Sigmoid colon (tissue), 7 donors: Measurements from ENCODE around the gene TSC22D1. TPM values are rescaled to one million over a fixed set of nuclear protein-coding genes. Genes with fewer than 3 reads are reported as not detected.

Experiments
- DNase-seq: peaks from one replicate; pipeline ENCODE4 v3.0.0-alpha.2; 2019
- H3K27ac ChIP-seq, 4 donors: fragments of 200-600 bp; sonication (generic); one replicate each; pipeline ENCODE4 v1.5.1; 2016 to 2019; ENCODE audit warnings: mild to moderate bottlenecking in 1 of 4
- H3K27me3 ChIP-seq, 3 donors: fragments of 200-600 bp; sonication (generic); one replicate each; pipeline ENCODE4 v1.5.1; 2019; ENCODE audit warnings: mild to moderate bottlenecking in 1 of 3
- H3K36me3 ChIP-seq, 4 donors: fragments of 200-600 bp; sonication (generic); one replicate each; pipeline ENCODE4 v1.5.1; 2016 to 2019
- H3K4me1 ChIP-seq, 4 donors: fragments of 200-600 bp; sonication (generic); one replicate each; pipeline ENCODE4 v1.5.1; 2017 to 2019
- H3K4me3 ChIP-seq, 4 donors: fragments of 200-600 bp; sonication (generic); one replicate each; pipeline ENCODE4 v1.5.1; 2017 to 2019; ENCODE audit warnings: mild to moderate bottlenecking in 2 of 4, moderate library complexity in 1 of 4
- H3K9me3 ChIP-seq, 4 donors: fragments of 200-600 bp in 3 of 4; sonication (generic) in 3 of 4; one replicate each; pipeline versions ENCODE4 v1.5.1 to v1.6.1; 2013 to 2019
- EP300 ChIP-seq, 4 donors: sonication (generic); formaldehyde crosslinking; IDR thresholded peaks; one replicate each; pipeline ENCODE4 v1.6.1; 2017; ENCODE audit warnings: antibody characterized with exemption in 4 of 4
- POLR2A ChIP-seq, 2 donors: fragments of 450-650 bp; IDR thresholded peaks; one replicate each; pipeline ENCODE4 v1.6.1; 2016; ENCODE audit warnings: antibody characterized with exemption in 2 of 2, mild to moderate bottlenecking in 2 of 2, moderate library complexity in 2 of 2
- POLR2AphosphoS5 ChIP-seq, 4 donors: sonication (generic); formaldehyde crosslinking; IDR thresholded peaks; one replicate each; pipeline ENCODE4 v1.6.1; 2017; ENCODE audit warnings: antibody characterized with exemption in 4 of 4
- WGBS, 2 donors: extraction: QIAGEN DNeasy Blood & Tissue Kit; methylation state at CpG; one replicate each; pipeline ENCODE4 v1.1.7; 2013; 5-methylcytosine and 5-hydroxymethylcytosine counted together
- intact Hi-C: fragments of 100-400 bp; cut with DNase I; formaldehyde crosslinking; loops from one replicate; pipeline ENCODE4 v1.15.1; 2023
- polyA plus RNA-seq, 3 donors: library from polyadenylated mRNA; stranded (reverse); fragments of 200-250 nt; gene quantifications; one replicate each; pipeline ENCODE4 v1.2.3, GENCODE V29; 2013
- total RNA-seq, 4 donors: library from RNA; depleted of rRNA; stranded (reverse); fragments of >200 nt; gene quantifications; one replicate each; pipeline ENCODE4 v1.1.0, GENCODE V29; 2016
- TF ChIP-seq, protein P1 (sequence below), 4 experiments: fragments of 450-650 bp in 3 of 4; fragments of 200-600 bp in 1 of 4; IDR thresholded peaks; one replicate each; pipeline ENCODE4 v1.5.1; 2016 to 2019; ENCODE audit warnings: antibody characterized with exemption in 4 of 4, mild to moderate bottlenecking in 3 of 4, moderate library complexity in 2 of 4
- donor health status: healthy with polysubstance abuse.
- donor health status: Bipolar disorder and iron deficiency.
- donor health status: healthy.

The TSC22D1 gene
- total and polyA plus RNA-seq, 7 donors, result 121 to 225 (median 176) TPM

DNA sequence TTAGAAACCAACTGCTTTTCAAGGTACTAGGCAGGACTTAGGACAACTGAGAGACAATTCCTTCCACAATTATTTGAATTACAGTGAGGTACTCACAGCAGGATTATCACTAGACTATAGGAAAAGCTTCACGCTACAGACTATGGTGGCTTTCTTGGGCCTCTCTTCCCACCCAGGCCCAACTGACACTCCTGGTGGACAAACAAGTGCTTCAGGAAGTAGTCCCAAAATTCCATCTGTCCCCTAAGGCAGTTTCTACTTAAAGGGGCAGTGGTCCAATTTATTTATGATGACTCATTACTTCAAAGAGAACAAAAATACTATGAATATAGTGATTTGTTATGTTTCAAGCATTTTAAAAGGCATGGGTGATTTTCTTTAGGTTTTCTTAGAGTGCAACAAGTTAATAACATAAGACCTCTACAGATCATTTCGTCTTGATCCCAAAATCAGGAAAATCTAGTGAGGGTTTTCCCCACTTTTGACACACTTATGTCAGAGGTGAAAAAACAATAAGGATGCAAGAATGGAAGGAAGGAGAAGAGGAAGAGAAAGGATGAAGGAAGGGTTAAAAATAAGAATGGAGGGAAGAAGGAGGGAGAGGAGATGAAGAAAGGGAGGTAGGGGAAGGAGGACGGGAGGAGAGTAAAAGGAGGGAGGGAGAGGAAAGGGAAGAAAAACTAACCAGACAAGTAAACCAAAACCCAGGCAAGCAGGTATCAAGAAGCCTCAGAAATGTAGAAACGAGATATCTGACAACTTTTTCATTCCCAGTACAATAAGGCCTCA, 101.8 kb downstream of the TSC22D1 start:
- WGBS, 2 donors, result 72 to 78% methylated on average over 4 of the region's 4 CpGs
- peak overlapping the region in 1 of 4 donors; percentile 53 for H3K27ac ChIP-seq
- intact Hi-C loops, result no loop called here
- DNase-seq, result no peak
- H3K27me3 ChIP-seq, result no peaks in the 10 kb centered on the region
- no peak overlapping the region for H3K4me3 ChIP-seq
- no peaks in the 10 kb centered on the region for H3K36me3 ChIP-seq
- H3K4me1 ChIP-seq, result peaks cover 0 to 15% (median 0%) of the 10 kb centered on the region in 4 donors
- no peaks in the 10 kb centered on the region for H3K9me3 ChIP-seq
- TF ChIP-seq, protein P1, sequence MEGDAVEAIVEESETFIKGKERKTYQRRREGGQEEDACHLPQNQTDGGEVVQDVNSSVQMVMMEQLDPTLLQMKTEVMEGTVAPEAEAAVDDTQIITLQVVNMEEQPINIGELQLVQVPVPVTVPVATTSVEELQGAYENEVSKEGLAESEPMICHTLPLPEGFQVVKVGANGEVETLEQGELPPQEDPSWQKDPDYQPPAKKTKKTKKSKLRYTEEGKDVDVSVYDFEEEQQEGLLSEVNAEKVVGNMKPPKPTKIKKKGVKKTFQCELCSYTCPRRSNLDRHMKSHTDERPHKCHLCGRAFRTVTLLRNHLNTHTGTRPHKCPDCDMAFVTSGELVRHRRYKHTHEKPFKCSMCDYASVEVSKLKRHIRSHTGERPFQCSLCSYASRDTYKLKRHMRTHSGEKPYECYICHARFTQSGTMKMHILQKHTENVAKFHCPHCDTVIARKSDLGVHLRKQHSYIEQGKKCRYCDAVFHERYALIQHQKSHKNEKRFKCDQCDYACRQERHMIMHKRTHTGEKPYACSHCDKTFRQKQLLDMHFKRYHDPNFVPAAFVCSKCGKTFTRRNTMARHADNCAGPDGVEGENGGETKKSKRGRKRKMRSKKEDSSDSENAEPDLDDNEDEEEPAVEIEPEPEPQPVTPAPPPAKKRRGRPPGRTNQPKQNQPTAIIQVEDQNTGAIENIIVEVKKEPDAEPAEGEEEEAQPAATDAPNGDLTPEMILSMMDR (IDR thresholded peaks at IDR 0.05), result no peak
- TF ChIP-seq POLR2A (IDR thresholded peaks at IDR 0.05) (no peak), POLR2AphosphoS5 (IDR thresholded peaks at IDR 0.05) (no peak), EP300 (IDR thresholded peaks at IDR 0.05) (no peak)

DNA sequence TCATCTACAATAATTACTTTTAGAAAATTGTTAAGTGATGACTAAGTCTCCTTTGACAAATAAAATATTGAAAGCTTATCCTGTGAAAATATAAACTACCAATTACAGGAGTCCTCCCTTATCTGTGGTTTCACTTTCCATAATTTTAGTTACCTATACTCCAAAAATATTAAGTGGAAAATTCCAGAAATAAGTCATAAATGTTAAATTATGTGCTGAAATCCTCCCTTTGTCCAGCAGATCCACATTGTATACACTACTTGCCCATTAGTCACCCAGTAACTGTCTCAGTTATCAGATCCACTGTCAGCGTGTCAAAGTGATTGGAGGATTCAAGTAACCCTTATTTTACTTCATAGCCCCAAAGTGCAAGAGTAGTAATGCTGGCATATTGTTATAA, 104.4 kb downstream of the TSC22D1 start:
- intact Hi-C loops, result loop anchor here (2.0 kb wide), 1 partner anchor 567 kb away; no protein-coding TSS in a partner anchor
- WGBS, 2 donors, result 83% methylated on average over 1 of the region's 1 CpG

DNA sequence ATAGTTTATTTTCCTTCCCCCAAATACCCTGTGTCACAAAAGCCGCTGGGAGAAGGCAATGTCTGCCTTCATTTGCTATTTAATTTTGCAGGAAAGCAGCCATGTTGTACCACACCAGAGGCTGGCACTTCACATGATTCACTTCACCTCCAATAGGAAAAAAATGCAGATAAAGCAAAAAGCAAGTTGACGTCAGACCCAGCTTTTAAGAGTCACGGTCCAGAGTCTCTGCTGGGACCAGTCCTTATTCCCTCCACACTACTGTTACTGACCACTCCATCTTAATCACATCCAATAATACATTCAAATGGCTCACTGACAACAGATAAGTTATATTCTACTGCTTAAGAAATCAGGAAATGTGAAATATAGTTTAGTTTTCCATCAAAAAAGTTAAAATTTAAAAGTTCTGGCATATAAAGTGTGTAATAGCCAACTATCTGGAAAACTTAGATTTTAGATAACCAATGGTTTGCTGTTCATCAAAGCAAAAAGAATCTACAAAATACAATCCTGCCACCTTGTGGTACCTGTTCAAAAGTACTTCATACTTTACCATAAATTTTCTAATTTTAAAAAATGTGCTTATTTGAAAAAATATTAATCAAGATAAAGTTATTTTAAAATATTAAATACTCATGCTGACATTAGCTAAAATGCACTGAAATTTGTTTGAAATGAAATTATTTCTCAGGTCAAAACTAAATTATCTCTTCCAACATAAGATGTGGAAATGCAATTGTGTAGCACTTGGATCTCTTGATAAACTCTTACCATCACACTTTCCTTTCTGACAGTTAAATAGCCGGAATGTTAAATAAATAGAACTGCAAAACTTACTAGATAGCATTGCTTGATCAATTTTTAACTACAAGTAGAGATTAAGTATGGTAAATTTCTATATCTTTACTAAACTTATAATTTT, 105.2 kb downstream of the TSC22D1 start:
- H3K36me3 ChIP-seq, result no peaks in the 10 kb centered on the region
- TF ChIP-seq POLR2AphosphoS5 (IDR thresholded peaks at IDR 0.05) (no peak), POLR2A (IDR thresholded peaks at IDR 0.05) (no peak), EP300 (IDR thresholded peaks at IDR 0.05) (no peak)
- TF ChIP-seq, protein P1 (IDR thresholded peaks at IDR 0.05), result peak in 3 of 4 experiments; percentile 33 to 42 (median 37)
- no peaks in the 10 kb centered on the region for H3K9me3 ChIP-seq
- DNase-seq, result no peak
- intact Hi-C loops, result loop anchor here (2.0 kb wide), 1 partner anchor 566 kb away; no protein-coding TSS in a partner anchor
- no peak overlapping the region for H3K27ac ChIP-seq
- no peaks in the 10 kb centered on the region for H3K27me3 ChIP-seq
- 56 to 70% methylated on average over 4 of the region's 4 CpGs for WGBS, 2 donors
- H3K4me1 ChIP-seq, result peaks cover 0 to 15% (median 0%) of the 10 kb centered on the region in 4 donors
- H3K4me3 ChIP-seq, result no peak overlapping the region

More for the DNA sequence above, 104.4 kb downstream of the TSC22D1 start:
- Histone ChIP-seq H3K4me1 (peaks cover 0 to 15% (median 0%) of the 10 kb centered on the region in 4 donors), H3K4me3 (no peak overlapping the region), H3K9me3 (no peaks in the 10 kb centered on the region), H3K27me3 (no peaks in the 10 kb centered on the region), H3K36me3 (no peaks in the 10 kb centered on the region), H3K27ac (no peak overlapping the region)
- TF ChIP-seq POLR2A (IDR thresholded peaks at IDR 0.05) (no peak), POLR2AphosphoS5 (IDR thresholded peaks at IDR 0.05) (no peak), EP300 (IDR thresholded peaks at IDR 0.05) (no peak)
- TF ChIP-seq, protein P1 (IDR thresholded peaks at IDR 0.05), result no peak
- no peak for DNase-seq

DNA sequence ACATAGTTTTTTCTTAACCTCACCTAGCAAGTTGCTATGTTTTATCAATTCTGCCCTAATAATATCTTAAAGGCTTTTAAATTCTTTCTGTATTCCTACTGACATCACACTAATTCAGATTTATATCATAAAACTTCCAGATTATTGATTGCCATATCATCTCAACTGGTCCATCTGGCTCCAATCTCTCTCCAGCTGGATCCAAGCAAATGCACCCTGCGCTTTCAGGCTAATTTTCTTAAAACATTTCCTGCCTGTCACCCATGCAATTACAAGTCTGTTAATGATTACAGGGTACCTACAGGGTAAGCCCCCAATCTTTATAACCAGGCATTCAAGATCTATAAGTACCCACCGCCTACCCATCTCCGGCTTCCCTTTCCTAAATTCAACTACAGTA, 107.3 kb downstream of the TSC22D1 start:
- TF ChIP-seq EP300 (IDR thresholded peaks at IDR 0.05) (no peak), POLR2AphosphoS5 (IDR thresholded peaks at IDR 0.05) (no peak), POLR2A (IDR thresholded peaks at IDR 0.05) (no peak)
- TF ChIP-seq, protein P1 (IDR thresholded peaks at IDR 0.05), result no peak
- no peaks in the 10 kb centered on the region for H3K36me3 ChIP-seq
- H3K27me3 ChIP-seq, result no peaks in the 10 kb centered on the region
- no peak overlapping the region for H3K27ac ChIP-seq
- peaks cover 0 to 28% (median 13%) of the 10 kb centered on the region in 4 donors for H3K4me1 ChIP-seq
- no peaks in the 10 kb centered on the region for H3K9me3 ChIP-seq
- DNase-seq, result no peak
- WGBS, 2 donors, result 94 to 98% methylated on average over 3 of the region's 3 CpGs
- no peak overlapping the region for H3K4me3 ChIP-seq
- intact Hi-C loops, result no loop called here
